Vagina (tissue), 2 donors: ENCODE results near the gene PPP4R4.

Source experiments
- CTCF ChIP-seq, 3 experiments: fragments of 450-650 bp in 2 of 3; fragments of 200-600 bp in 1 of 3; sonication (generic) in 1 of 3; IDR thresholded peaks; one replicate each; pipeline ENCODE4 v1.5.1; 2017 to 2019; ENCODE audit warnings: antibody characterized with exemption in 3 of 3, mild to moderate bottlenecking in 2 of 3, moderate library complexity in 2 of 3
- POLR2A ChIP-seq, 2 donors: fragments of 450-650 bp; IDR thresholded peaks; one replicate each; pipeline ENCODE4 v1.6.1; 2017; ENCODE audit warnings: antibody characterized with exemption in 2 of 2, mild to moderate bottlenecking in 2 of 2, moderate library complexity in 2 of 2
- POLR2AphosphoS5 ChIP-seq, 2 donors: sonication (generic); formaldehyde crosslinking; IDR thresholded peaks; one replicate each; pipeline ENCODE4 v1.9.0; 2017; ENCODE audit warnings: antibody characterized with exemption in 2 of 2, mild to moderate bottlenecking in 2 of 2, low read depth in 1 of 2; ENCODE audit not compliant: insufficient read depth in 1 of 2

DNA sequence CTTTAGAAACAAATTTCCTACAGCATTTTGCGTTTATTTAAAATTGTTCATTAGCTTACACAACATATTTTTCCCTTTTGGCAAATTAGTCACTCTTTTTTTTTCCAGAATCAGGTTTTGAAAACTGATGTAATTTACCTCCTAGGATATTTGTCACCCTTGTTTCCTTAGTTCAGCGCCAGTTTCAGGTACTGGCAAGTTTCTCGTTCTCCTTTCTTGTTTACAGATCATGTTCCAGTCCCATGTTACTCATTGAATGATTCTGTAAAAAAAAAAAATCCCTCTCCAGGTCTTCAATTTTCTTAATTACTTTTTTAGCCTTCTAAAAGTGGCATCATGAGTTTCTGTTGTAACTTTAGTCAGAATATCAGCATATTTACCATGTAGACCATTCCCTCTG is 2.7 kb downstream of the PPP4R4 start:
- TF ChIP-seq POLR2A (IDR thresholded peaks at IDR 0.05) (no peak), CTCF (IDR thresholded peaks at IDR 0.05) (no peak), POLR2AphosphoS5 (IDR thresholded peaks at IDR 0.05; ENCODE audit: insufficient read depth in 1 of 2, low read depth in 1 of 2) (no peak)
